CD14-positive monocyte (primary cell): ENCODE measurements around the gene SIPA1. TPM values are rescaled to one million over a fixed set of nuclear protein-coding genes. Genes with fewer than 3 reads are reported as not detected.

Experiments
- DNase-seq, 3 donors: peaks; one replicate each; pipeline ENCODE4 v3.0.0-alpha.2; 2011 to 2022
- H2AFZ ChIP-seq: 2 replicates; pipeline ENCODE4 v1.6.0; 2012; ENCODE audit warnings: mild to moderate bottlenecking, low read depth, low read length, inconsistent platforms; ENCODE audit not compliant: insufficient read depth, poor library complexity, severe bottlenecking
- H3K27ac ChIP-seq, 2 donors: 1 replicate in 1 of 2; 2 replicates in 1 of 2; pipeline ENCODE4 v1.5.1; 2012 to 2013; ENCODE audit warnings: low read length in 2 of 2, control low read depth in 1 of 2, inconsistent platforms in 1 of 2, low read depth in 1 of 2, mild to moderate bottlenecking in 1 of 2
- H3K27me3 ChIP-seq, 2 donors: one replicate each; pipeline versions ENCODE4 v1.6.0 to v1.6.1; 2011 to 2013; ENCODE audit warnings: low read length in 2 of 2; ENCODE audit not compliant: control insufficient read depth in 2 of 2, insufficient read depth in 2 of 2
- H3K36me3 ChIP-seq, 2 donors: replicated peaks in 1 of 2; 1 replicate in 1 of 2; 2 replicates in 1 of 2; pipeline versions ENCODE4 v1.5.1 to v1.6.1; 2012 to 2013; ENCODE audit warnings: low read length in 2 of 2, control low read depth in 1 of 2, inconsistent platforms in 1 of 2, mild to moderate bottlenecking in 1 of 2; ENCODE audit not compliant: insufficient read depth in 2 of 2, control insufficient read depth in 1 of 2
- H3K4me1 ChIP-seq, 2 donors: 1 replicate in 1 of 2; 2 replicates in 1 of 2; pipeline versions ENCODE4 v1.5.1 to v1.6.1; 2012 to 2013; ENCODE audit warnings: low read length in 2 of 2, control low read depth in 1 of 2, inconsistent platforms in 1 of 2, mild to moderate bottlenecking in 1 of 2, moderate library complexity in 1 of 2; ENCODE audit not compliant: insufficient read depth in 2 of 2, control insufficient read depth in 1 of 2
- H3K4me2 ChIP-seq: replicated peaks from 2 replicates; pipeline ENCODE3; 2012; ENCODE audit warnings: low read length, moderate library complexity, mild to moderate bottlenecking; ENCODE audit not compliant: poor library complexity, severe bottlenecking; ENCODE audit errors: extremely low read depth
- H3K4me3 ChIP-seq, 3 experiments: fragments of 200-600 bp in 1 of 3; sonication (generic) in 1 of 3; replicated peaks in 1 of 3; 1 replicate in 2 of 3; 2 replicates in 1 of 3; pipeline ENCODE4 v1.5.1; 2011 to 2013; ENCODE audit warnings: low read length in 3 of 3, mild to moderate bottlenecking in 3 of 3, control low read depth in 2 of 3, low read depth in 2 of 3, inconsistent platforms in 1 of 3, moderate library complexity in 1 of 3
- H3K79me2 ChIP-seq: 2 replicates; pipeline ENCODE4 v1.6.0; 2012; ENCODE audit warnings: mild to moderate bottlenecking, control low read depth, inconsistent platforms, low read length, moderate library complexity; ENCODE audit not compliant: insufficient read depth
- H3K9ac ChIP-seq: 2 replicates; pipeline ENCODE4 v1.6.0; 2017; ENCODE audit warnings: low read length, mild to moderate bottlenecking; ENCODE audit not compliant: insufficient read depth, poor library complexity, severe bottlenecking
- H3K9me3 ChIP-seq, 2 donors: replicated peaks in 1 of 2; 1 replicate in 1 of 2; 2 replicates in 1 of 2; pipeline versions ENCODE4 v1.5.1 to v1.6.1; 2012 to 2013; ENCODE audit warnings: low read length in 2 of 2, control low read depth in 1 of 2; ENCODE audit not compliant: control insufficient read depth in 1 of 2, insufficient read depth in 1 of 2
- H4K20me1 ChIP-seq: 2 replicates; pipeline ENCODE4 v1.6.0; 2012; ENCODE audit warnings: mild to moderate bottlenecking, low read length, control low read depth, moderate library complexity; ENCODE audit not compliant: insufficient read depth
- H3K27ac Mint-ChIP-seq, 7 donors: one replicate each; pipeline ENCODE4 v1.8.0; 2020; ENCODE audit warnings: mild to moderate bottlenecking in 7 of 7, mixed read lengths in 7 of 7, moderate library complexity in 6 of 7, inconsistent platforms in 2 of 7
- H3K27me3 Mint-ChIP-seq, 3 donors: one replicate each; pipeline ENCODE4 v1.8.0; 2021 to 2022; ENCODE audit warnings: low read depth in 3 of 3, mild to moderate bottlenecking in 3 of 3, mixed read lengths in 3 of 3, moderate library complexity in 3 of 3, inconsistent platforms in 1 of 3
- H3K36me3 Mint-ChIP-seq, 2 donors: one replicate each; pipeline ENCODE4 v1.8.0; 2020; ENCODE audit warnings: mixed read lengths in 2 of 2, inconsistent platforms in 1 of 2, mild to moderate bottlenecking in 1 of 2
- H3K4me1 Mint-ChIP-seq: one replicate; pipeline ENCODE4 v1.8.0; 2020; ENCODE audit warnings: mild to moderate bottlenecking, mixed read lengths
- H3K4me3 Mint-ChIP-seq, 2 donors: one replicate each; pipeline ENCODE4 v1.8.0; 2020; ENCODE audit warnings: mild to moderate bottlenecking in 2 of 2, mixed read lengths in 2 of 2, moderate library complexity in 1 of 2
- H3K9me3 Mint-ChIP-seq, 7 donors: one replicate each; pipeline ENCODE4 v1.8.0; 2020 to 2022; ENCODE audit warnings: mixed read lengths in 7 of 7, mild to moderate bottlenecking in 6 of 7, moderate library complexity in 6 of 7, inconsistent platforms in 2 of 7
- WGBS: methylation state at CpG from one replicate; pipeline ENCODE4 v1.1.5; 2013; ENCODE audit warnings: missing lambda C conversion rate; ENCODE audit not compliant: insufficient coverage; 5-methylcytosine and 5-hydroxymethylcytosine counted together
- intact Hi-C, 2 donors: fragments of 100-400 bp; cut with micrococcal nuclease; formaldehyde crosslinking; loops; one replicate each; pipeline versions ENCODE4 v1.15.0 to v1.15.1; 2023
- polyA plus RNA-seq, 3 donors: library from polyadenylated mRNA; depleted of rRNA in 1 of 3; unstranded in 2 of 3; stranded (reverse) in 1 of 3; fragments of 300-500 nt in 2 of 3; fragments of >200 nt in 1 of 3; fragmentation: Illumina TruSeq in 2 of 3; gene quantifications; 1 replicate in 2 of 3; 2 replicates in 1 of 3; pipeline ENCODE4 v1.2.3, GENCODE V29; 2012 to 2021
- TF ChIP-seq, protein P1 (sequence below): fragments of 200-600 bp; IDR thresholded peaks from one replicate; pipeline ENCODE4 v1.8.0; 2022; ENCODE audit warnings: antibody characterized with exemption, mild to moderate bottlenecking

The SIPA1 gene
- polyA plus RNA-seq, 3 donors: 83.4 to 110 (median 86.5) TPM

DNA sequence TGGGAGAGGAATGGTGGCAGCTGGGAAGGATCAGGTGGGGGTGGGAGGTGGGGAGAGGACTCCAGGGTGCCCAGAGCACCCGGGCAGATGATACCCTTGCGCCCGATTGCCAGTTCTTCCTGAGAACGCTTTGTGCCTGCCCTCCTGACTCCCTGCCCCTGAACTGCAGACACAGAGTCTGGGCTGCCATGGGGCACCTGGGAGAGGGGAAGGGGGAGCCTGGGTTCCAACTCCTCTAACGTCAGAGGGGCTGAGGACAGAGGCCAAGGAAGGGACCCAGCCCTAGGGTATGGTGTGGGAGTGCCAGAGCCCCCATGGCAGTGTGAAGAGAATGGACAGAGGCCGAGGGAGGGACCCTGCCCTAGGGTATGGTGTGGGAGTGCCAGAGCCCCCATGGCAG, 41.4 kb upstream of the SIPA1 start:
- intact Hi-C loops: no loop called here
- H3K27ac Mint-ChIP-seq: peak overlapping the region in 3 of 7 donors; percentile 19 to 87 (median 62)

DNA sequence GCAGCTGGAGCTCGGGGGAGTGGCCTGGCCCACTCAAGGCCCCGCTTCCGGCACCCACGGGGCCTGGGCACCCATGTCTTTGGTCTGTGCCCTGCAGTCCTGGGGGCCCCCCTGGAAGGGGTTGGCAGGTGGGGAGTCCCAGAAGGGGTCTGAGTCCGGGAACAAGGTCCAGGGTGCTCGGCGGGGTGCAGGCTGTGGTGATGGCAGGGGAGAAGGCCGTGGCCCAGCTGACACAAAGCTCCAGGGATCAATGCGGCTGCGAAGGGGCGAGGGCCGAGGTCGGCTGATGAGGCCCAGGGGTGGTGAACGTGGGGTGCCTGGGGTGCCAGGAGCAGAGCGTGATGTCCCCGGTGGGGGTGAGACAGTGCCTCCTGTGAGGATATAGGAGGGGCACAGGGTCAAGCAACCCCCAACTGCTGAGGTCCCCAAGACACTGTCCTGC, 39.6 kb upstream of the SIPA1 start:
- H3K27me3 Mint-ChIP-seq: no peaks in the 10 kb centered on the region
- H3K9me3 Mint-ChIP-seq: no peaks in the 10 kb centered on the region
- peaks cover 24% of the 10 kb centered on the region for H3K4me1 Mint-ChIP-seq
- no peaks in the 10 kb centered on the region for H3K9me3 ChIP-seq
- no peak overlapping the region for H3K4me3 ChIP-seq
- no peak overlapping the region for H3K4me2 ChIP-seq
- H3K27ac Mint-ChIP-seq: peak overlapping the region in 3 of 7 donors; percentile 45 to 76 (median 63)
- no peaks in the 10 kb centered on the region for H3K79me2 ChIP-seq
- no peak overlapping the region for H3K4me3 Mint-ChIP-seq
- intact Hi-C loops: no loop called here
- H2AFZ ChIP-seq: no peak overlapping the region
- TF ChIP-seq, protein P1, sequence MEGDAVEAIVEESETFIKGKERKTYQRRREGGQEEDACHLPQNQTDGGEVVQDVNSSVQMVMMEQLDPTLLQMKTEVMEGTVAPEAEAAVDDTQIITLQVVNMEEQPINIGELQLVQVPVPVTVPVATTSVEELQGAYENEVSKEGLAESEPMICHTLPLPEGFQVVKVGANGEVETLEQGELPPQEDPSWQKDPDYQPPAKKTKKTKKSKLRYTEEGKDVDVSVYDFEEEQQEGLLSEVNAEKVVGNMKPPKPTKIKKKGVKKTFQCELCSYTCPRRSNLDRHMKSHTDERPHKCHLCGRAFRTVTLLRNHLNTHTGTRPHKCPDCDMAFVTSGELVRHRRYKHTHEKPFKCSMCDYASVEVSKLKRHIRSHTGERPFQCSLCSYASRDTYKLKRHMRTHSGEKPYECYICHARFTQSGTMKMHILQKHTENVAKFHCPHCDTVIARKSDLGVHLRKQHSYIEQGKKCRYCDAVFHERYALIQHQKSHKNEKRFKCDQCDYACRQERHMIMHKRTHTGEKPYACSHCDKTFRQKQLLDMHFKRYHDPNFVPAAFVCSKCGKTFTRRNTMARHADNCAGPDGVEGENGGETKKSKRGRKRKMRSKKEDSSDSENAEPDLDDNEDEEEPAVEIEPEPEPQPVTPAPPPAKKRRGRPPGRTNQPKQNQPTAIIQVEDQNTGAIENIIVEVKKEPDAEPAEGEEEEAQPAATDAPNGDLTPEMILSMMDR: no peak
- peaks cover 16 to 27% of the 10 kb centered on the region in 2 donors for H3K4me1 ChIP-seq
- H3K36me3 Mint-ChIP-seq: peaks cover 43 to 69% of the 10 kb centered on the region in 2 donors
- peaks cover 55 to 72% of the 10 kb centered on the region in 2 donors for H3K36me3 ChIP-seq
- no peak for DNase-seq
- H3K9ac ChIP-seq: no peak overlapping the region
- H3K27ac ChIP-seq: no peak overlapping the region
- no peaks in the 10 kb centered on the region for H3K27me3 ChIP-seq
- peaks cover 95% of the 10 kb centered on the region for H4K20me1 ChIP-seq
- 96% methylated on average over 16 of the region's 16 CpGs for WGBS

More for the DNA sequence above, 41.4 kb upstream of the SIPA1 start:
- Histone ChIP-seq H3K4me1 (peaks cover 16 to 29% of the 10 kb centered on the region in 2 donors), H3K36me3 (peaks cover 59 to 69% of the 10 kb centered on the region in 2 donors), H3K4me3 (no peak overlapping the region), H3K4me2 (no peak overlapping the region), H3K9ac (no peak overlapping the region), H3K27ac (peak overlapping the region in 1 of 2 donors; percentile 45), H2AFZ (no peak overlapping the region), H3K79me2 (no peaks in the 10 kb centered on the region), H3K27me3 (no peaks in the 10 kb centered on the region), H4K20me1 (peaks cover 96% of the 10 kb centered on the region), H3K9me3 (no peaks in the 10 kb centered on the region)
- 87% methylated on average over 3 of the region's 6 CpGs for WGBS
- TF ChIP-seq, protein P1: no peak
- Mint-ChIP-seq H3K36me3 (peaks cover 39 to 65% of the 10 kb centered on the region in 2 donors), H3K4me1 (peaks cover 28% of the 10 kb centered on the region), H3K27me3 (no peaks in the 10 kb centered on the region), H3K9me3 (no peaks in the 10 kb centered on the region), H3K4me3 (no peak overlapping the region)
- DNase-seq: no peak
